Measurements from ENCODE around the gene ARHGDIA.

ARHGDIA gene

GRCh38 chr17:81852237-81852636 is 18.9 kb downstream of the ARHGDIA start:
- no peak for TF ChIP-seq CTCF (IDR thresholded peaks at IDR 0.05; ENCODE audit: insufficient read depth, low read depth, low read length, missing control alignments)
- no peak overlapping the region for H3K4me3 ChIP-seq (ENCODE audit: low read length)
- DNase-seq (ENCODE audit: low read depth), result no peak

DNA sequence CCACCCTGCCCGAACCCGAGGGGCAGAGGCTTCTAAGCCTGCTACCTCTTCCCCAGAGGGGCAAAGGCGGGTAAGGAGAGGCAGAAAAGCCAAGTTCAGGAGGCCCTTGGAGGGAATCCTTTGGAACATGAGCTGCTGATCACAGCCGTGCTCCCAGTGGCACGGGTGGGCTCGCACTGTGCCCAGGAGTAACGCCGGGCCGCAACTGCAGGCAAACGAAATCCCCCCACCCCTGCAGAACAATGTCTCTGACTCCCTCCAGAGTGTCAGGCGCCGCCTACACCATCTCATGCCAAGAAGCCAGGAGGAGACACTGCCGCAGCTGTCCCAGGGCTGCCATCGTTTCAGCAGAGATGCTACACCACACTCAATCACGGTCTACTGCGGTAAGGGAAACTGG is 19.7 kb downstream of the ARHGDIA start:
- no peak for DNase-seq (ENCODE audit: low read depth)
- H3K4me3 ChIP-seq (ENCODE audit: low read length), result no peak overlapping the region
- no peak for TF ChIP-seq CTCF (IDR thresholded peaks at IDR 0.05; ENCODE audit: insufficient read depth, low read depth, low read length, missing control alignments)

- no peak overlapping the region for H3K4me3 ChIP-seq (ENCODE audit: low read length)
- TF ChIP-seq CTCF (IDR thresholded peaks at IDR 0.05; ENCODE audit: insufficient read depth, low read depth, low read length, missing control alignments), result no peak
- DNase-seq (ENCODE audit: low read depth), result no peak
These were observed 21.7 kb downstream of the ARHGDIA start for GRCh38 chr17:81849457-81849856.

DNA sequence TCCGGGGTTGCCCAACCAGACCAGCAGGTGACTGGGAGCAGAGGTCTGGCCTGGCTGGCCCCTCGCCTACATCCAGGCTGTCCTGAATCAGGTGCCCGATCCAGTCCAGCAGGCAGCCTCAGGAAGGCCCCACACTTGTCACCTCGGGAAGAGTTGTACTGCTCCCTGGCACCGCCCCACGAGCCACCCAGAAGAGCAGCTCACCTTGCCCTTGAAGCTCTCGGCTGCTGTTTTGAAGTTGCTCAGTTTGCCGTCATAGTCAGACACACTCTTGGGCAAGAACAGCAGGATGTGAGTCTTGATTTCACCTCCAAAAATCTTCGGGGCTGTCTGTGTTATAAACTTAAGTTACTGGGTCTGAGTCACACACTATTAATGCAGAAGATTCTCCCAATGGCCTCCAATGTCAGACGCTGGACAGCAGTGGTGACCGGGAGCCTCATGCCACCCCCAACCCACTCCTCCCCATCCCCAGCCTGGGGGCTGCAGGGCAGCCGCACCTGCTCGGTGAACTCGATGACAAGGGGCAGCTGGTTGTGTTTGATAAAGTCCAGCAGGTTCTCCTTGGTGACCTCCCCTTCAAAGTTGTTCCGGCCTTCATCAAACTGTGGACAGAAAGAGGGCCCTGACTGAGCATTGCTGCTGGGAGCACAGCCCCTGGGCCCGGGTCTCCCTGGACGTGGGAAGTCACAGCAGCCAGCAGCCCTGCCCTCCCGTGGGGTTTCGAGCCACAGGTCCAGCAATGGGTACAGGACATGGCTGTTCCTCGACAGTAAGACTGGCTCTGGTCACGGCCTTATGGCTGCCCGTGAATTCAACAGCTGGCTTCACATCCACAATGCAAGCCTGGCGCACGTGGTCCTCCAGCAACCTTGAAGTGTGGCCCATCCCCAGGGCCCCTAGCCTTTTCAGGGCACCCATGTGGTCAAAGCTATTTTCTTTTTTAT is 24.1 kb downstream of the ARHGDIA start:
- H3K4me3 ChIP-seq (ENCODE audit: low read length), result no peak overlapping the region
- TF ChIP-seq CTCF (IDR thresholded peaks at IDR 0.05; ENCODE audit: insufficient read depth, low read depth, low read length, missing control alignments), result no peak
- DNase-seq (ENCODE audit: low read depth), result no peak

GRCh38 chr17:81845881-81846742 is 25.0 kb downstream of the ARHGDIA start:
- no peak overlapping the region for H3K4me3 ChIP-seq (ENCODE audit: low read length)
- no peak for DNase-seq (ENCODE audit: low read depth)
- TF ChIP-seq CTCF (IDR thresholded peaks at IDR 0.05; ENCODE audit: insufficient read depth, low read depth, low read length, missing control alignments), result no peak

- no peak overlapping the region for H3K4me3 ChIP-seq (ENCODE audit: low read length)
- TF ChIP-seq CTCF (IDR thresholded peaks at IDR 0.05; ENCODE audit: insufficient read depth, low read depth, low read length, missing control alignments), result no peak
- no peak for DNase-seq (ENCODE audit: low read depth)
These were observed 25.8 kb downstream of the ARHGDIA start for GRCh38 chr17:81845361-81845760.
